ENCODE data around the gene PCDHA3.
"Not testable (repeated sequence)": the region's sequence is repeated elsewhere in the genome, so short reads cannot be mapped to it uniquely, and the experiment has no call there.

Gene PCDHA3

GRCh38 chr5:140802781-140803271 lies 2.0 kb downstream of the PCDHA3 start:
- no peak for DNase-seq (ENCODE audit: low read depth, low spot score)
- in situ Hi-C loops (cut with HindIII; ENCODE audit: low sequenced_read_pairs) = no loop called here
- H3K4me3 ChIP-seq (ENCODE audit: low read depth, low read length) = no peak overlapping the region
- TF ChIP-seq, protein P1, sequence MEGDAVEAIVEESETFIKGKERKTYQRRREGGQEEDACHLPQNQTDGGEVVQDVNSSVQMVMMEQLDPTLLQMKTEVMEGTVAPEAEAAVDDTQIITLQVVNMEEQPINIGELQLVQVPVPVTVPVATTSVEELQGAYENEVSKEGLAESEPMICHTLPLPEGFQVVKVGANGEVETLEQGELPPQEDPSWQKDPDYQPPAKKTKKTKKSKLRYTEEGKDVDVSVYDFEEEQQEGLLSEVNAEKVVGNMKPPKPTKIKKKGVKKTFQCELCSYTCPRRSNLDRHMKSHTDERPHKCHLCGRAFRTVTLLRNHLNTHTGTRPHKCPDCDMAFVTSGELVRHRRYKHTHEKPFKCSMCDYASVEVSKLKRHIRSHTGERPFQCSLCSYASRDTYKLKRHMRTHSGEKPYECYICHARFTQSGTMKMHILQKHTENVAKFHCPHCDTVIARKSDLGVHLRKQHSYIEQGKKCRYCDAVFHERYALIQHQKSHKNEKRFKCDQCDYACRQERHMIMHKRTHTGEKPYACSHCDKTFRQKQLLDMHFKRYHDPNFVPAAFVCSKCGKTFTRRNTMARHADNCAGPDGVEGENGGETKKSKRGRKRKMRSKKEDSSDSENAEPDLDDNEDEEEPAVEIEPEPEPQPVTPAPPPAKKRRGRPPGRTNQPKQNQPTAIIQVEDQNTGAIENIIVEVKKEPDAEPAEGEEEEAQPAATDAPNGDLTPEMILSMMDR (IDR thresholded peaks at IDR 0.05; ENCODE audit: low read depth, low read length) = no peak

GRCh38 chr5:140806834-140807775 lies 6.2 kb downstream of the PCDHA3 start, which contains the start of gene PCDHA4:
TSS of gene PCDHA4 (plus strand) at chr5:140807068.
- no peak for DNase-seq (ENCODE audit: low read depth, low spot score)
- TF ChIP-seq, protein P1 (IDR thresholded peaks at IDR 0.05; ENCODE audit: low read depth, low read length) = peak; percentile 36
- in situ Hi-C loops (cut with HindIII; ENCODE audit: low sequenced_read_pairs) = no loop called here
- no peak within 1 kb of the TSS for H3K4me3 ChIP-seq (ENCODE audit: low read depth, low read length)

- in situ Hi-C loops (cut with HindIII; ENCODE audit: low sequenced_read_pairs); DNase-seq (ENCODE audit: low read depth, low spot score); H3K4me3 ChIP-seq (ENCODE audit: low read depth, low read length): not testable (repeated sequence)
Observed at GRCh38 chr5:140808241-140808888, 7.5 kb downstream of the PCDHA3 start.

DNA sequence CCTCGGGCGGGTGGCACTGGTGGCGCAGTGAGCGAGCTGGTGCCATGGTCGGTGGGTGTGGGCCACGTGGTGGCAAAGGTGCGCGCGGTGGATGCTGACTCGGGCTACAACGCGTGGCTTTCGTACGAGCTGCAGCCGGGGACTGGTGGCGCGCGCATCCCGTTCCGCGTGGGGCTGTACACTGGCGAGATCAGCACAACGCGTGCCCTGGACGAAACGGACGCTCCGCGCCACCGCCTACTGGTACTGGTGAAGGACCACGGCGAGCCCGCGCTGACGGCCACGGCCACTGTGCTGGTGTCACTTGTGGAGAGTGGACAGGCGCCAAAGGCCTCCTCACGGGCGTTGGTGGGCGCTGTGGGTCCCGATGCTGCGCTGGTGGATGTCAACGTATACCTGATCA lies 8.0 kb downstream of the PCDHA3 start:
- H3K4me3 ChIP-seq (ENCODE audit: low read depth, low read length) = no peak overlapping the region
- in situ Hi-C loops (cut with HindIII; ENCODE audit: low sequenced_read_pairs) = no loop called here
- TF ChIP-seq, protein P1 (IDR thresholded peaks at IDR 0.05; ENCODE audit: low read depth, low read length) = no peak
- DNase-seq (ENCODE audit: low read depth, low spot score) = no peak

GRCh38 chr5:140821375-140822280 lies 20.8 kb downstream of the PCDHA3 start, which contains the start of gene PCDHA5:
TSS of gene PCDHA5 (plus strand) at chr5:140821613.
- TF ChIP-seq, protein P1 (IDR thresholded peaks at IDR 0.05; ENCODE audit: low read depth, low read length) = peak; percentile 47
- no peak for DNase-seq (ENCODE audit: low read depth, low spot score)
- in situ Hi-C loops (cut with HindIII; ENCODE audit: low sequenced_read_pairs) = no loop called here
- H3K4me3 ChIP-seq (ENCODE audit: low read depth, low read length) = no peak within 1 kb of the TSS

GRCh38 chr5:140822281-140822629 lies 21.4 kb downstream of the PCDHA3 start:
- in situ Hi-C loops (cut with HindIII; ENCODE audit: low sequenced_read_pairs) = no loop called here
- H3K4me3 ChIP-seq (ENCODE audit: low read depth, low read length) = no peak overlapping the region
- DNase-seq (ENCODE audit: low read depth, low spot score) = no peak
- TF ChIP-seq, protein P1 (IDR thresholded peaks at IDR 0.05; ENCODE audit: low read depth, low read length) = no peak

- DNase-seq (ENCODE audit: low read depth, low spot score); in situ Hi-C loops (cut with HindIII; ENCODE audit: low sequenced_read_pairs); H3K4me3 ChIP-seq (ENCODE audit: low read depth, low read length): not testable (repeated sequence)
Observed at GRCh38 chr5:140822969-140823368, 22.1 kb downstream of the PCDHA3 start.
